A549 (cell line): ENCODE measurements around the gene TMEM35B. TPM values are rescaled to one million over a fixed set of nuclear protein-coding genes. Genes with fewer than 3 reads are reported as not detected.

Experiments used
- ATAC-seq, 2 experiments: fragments of 200-7000 bp in 1 of 2; fragments of >200 bp in 1 of 2; cut with Nextera tagmentation in 1 of 2; cut with Tn5 transposase in 1 of 2; 3 replicates each; pipeline versions ENCODE4 v1.8.0 to v1.9.1; 2018 to 2020; ENCODE audit warnings: mild to moderate bottlenecking in 1 of 2, moderate library complexity in 1 of 2
- CTCF ChIA-PET: fragments of 300-600 bp; sonication (Branson Sonifier 250); formaldehyde crosslinking; extraction: SDS; loops from one replicate; lab custom pipeline; 2021; ENCODE audit warnings: antibody characterized with exemption, inconsistent platforms; lab: Yijun Ruan, JAX
- POLR2A ChIA-PET: fragments of 350-600 bp; formaldehyde crosslinking; extraction: SDS; loops from one replicate; lab custom pipeline; 2021; ENCODE audit warnings: antibody characterized with exemption, inconsistent platforms; lab: Yijun Ruan, JAX
- DNase-seq, 2 experiments: peaks; one replicate each; pipeline versions ENCODE4 v3.0.0 to v3.0.0-alpha.2; 2011 to 2016; ENCODE audit warnings: low read depth in 1 of 2, low spot score in 1 of 2
- FAIRE-seq: peaks from 2 replicates; lab custom pipeline; 2011; peaks lifted over from hg19 to GRCh38; lab: Jason Lieb, UNC
- H3K27ac ChIP-seq, 2 experiments: fragments of >200 bp; sonication (Bioruptor Twin); formaldehyde crosslinking; 3 replicates each; pipeline ENCODE4 v1.5.1; 2016 to 2017
- H3K4me1 ChIP-seq: fragments of >200 bp; sonication (Bioruptor Twin); formaldehyde crosslinking; 3 replicates; pipeline ENCODE4 v1.6.1; 2016
- H3K4me2 ChIP-seq: fragments of >200 bp; sonication (Bioruptor Twin); formaldehyde crosslinking; 3 replicates; pipeline ENCODE4 v1.6.1; 2016
- H3K4me3 ChIP-seq: fragments of >200 bp; sonication (Bioruptor Twin); formaldehyde crosslinking; 3 replicates; pipeline ENCODE4 v1.5.1; 2016
- H3K9me3 ChIP-seq: fragments of >200 bp; sonication (Bioruptor Twin); formaldehyde crosslinking; 3 replicates; pipeline ENCODE4 v1.6.1; 2016
- BHLHE40 ChIP-seq: IDR thresholded peaks from 2 replicates; pipeline ENCODE4 v1.6.1; 2012; ENCODE audit warnings: low read depth, low read length, inconsistent platforms
- CBX2 ChIP-seq: fragments of 200-600 bp; sonication (generic); IDR thresholded peaks from 2 replicates; pipeline ENCODE4 v1.6.1; 2016; ENCODE audit warnings: low read depth, mild to moderate bottlenecking, borderline replicate concordance
- CHD2 ChIP-seq: fragments of 150-350 bp; IDR thresholded peaks from 2 replicates; pipeline ENCODE4 v1.6.1; 2014; ENCODE audit warnings: low read length; ENCODE audit not compliant: partially characterized antibody
- CHD4 ChIP-seq: fragments of 200-600 bp; sonication (generic); IDR thresholded peaks from 2 replicates; pipeline ENCODE4 v1.6.1; 2016; ENCODE audit warnings: antibody characterized with exemption, mild to moderate bottlenecking, borderline replicate concordance
- E2F6 ChIP-seq: IDR thresholded peaks from 2 replicates; pipeline ENCODE4 v1.6.1; 2012; ENCODE audit warnings: low read depth, borderline replicate concordance
- EHF ChIP-seq: fragments of 250-450 bp; sonication (Bioruptor Pico); IDR thresholded peaks from 2 replicates; pipeline ENCODE4 v1.5.0; 2020; ENCODE audit warnings: mild to moderate bottlenecking
- EHMT2 ChIP-seq: fragments of 200-600 bp; sonication (generic); IDR thresholded peaks from 2 replicates; pipeline ENCODE4 v1.6.1; 2016; ENCODE audit warnings: antibody characterized with exemption, low read depth, mild to moderate bottlenecking, moderate library complexity
- EP300 ChIP-seq, 2 experiments: fragments of >200 bp; sonication (Bioruptor Twin); formaldehyde crosslinking; IDR thresholded peaks; 2 replicates in 1 of 2; 3 replicates in 1 of 2; pipeline ENCODE4 v1.6.1; 2016 to 2017
- HOXB13 ChIP-seq: fragments of 250-450 bp; sonication (Bioruptor Pico); IDR thresholded peaks from 2 replicates; pipeline ENCODE4 v1.5.0; 2020; ENCODE audit warnings: low read depth, mild to moderate bottlenecking, moderate library complexity
- JUNB ChIP-seq: fragments of >200 bp; sonication (Bioruptor Twin); formaldehyde crosslinking; IDR thresholded peaks from 2 replicates; pipeline ENCODE4 v1.6.1; 2016
- MAX ChIP-seq: IDR thresholded peaks from 2 replicates; pipeline ENCODE4 v1.6.1; 2012
- MAZ ChIP-seq: fragments of 150-350 bp; IDR thresholded peaks from 2 replicates; pipeline ENCODE4 v1.6.1; 2014; ENCODE audit warnings: antibody characterized with exemption, low read depth, low read length, borderline replicate concordance
- MYC ChIP-seq: IDR thresholded peaks from 2 replicates; pipeline ENCODE4 v1.6.1; 2012; ENCODE audit warnings: mild to moderate bottlenecking, inconsistent platforms, low read length, improper control_type of control experiment, borderline replicate concordance
- PBX3 ChIP-seq: IDR thresholded peaks from 2 replicates; pipeline ENCODE4 v1.6.1; 2012
- RARB ChIP-seq: fragments of 250-450 bp; sonication (Bioruptor Pico); IDR thresholded peaks from 2 replicates; pipeline ENCODE4 v1.8.0; 2021; ENCODE audit warnings: mild to moderate bottlenecking, moderate library complexity
- RCOR1 ChIP-seq: fragments of 150-350 bp; IDR thresholded peaks from 2 replicates; pipeline ENCODE4 v1.6.1; 2014; ENCODE audit warnings: antibody characterized with exemption, low read length, low read depth
- REST ChIP-seq: fragments of 200-600 bp; sonication (generic); IDR thresholded peaks from 2 replicates; pipeline ENCODE4 v1.6.1; 2016; ENCODE audit warnings: antibody characterized with exemption, mild to moderate bottlenecking, moderate library complexity
- SREBF2 ChIP-seq: fragments of 450-650 bp; IDR thresholded peaks from 2 replicates; pipeline ENCODE4 v1.6.1; 2014; ENCODE audit warnings: mild to moderate bottlenecking, moderate library complexity
- TFCP2L1 ChIP-seq: fragments of 250-450 bp; sonication (Bioruptor Pico); IDR thresholded peaks from 2 replicates; pipeline ENCODE4 v1.5.0; 2021; ENCODE audit warnings: mild to moderate bottlenecking
- USF2 ChIP-seq: fragments of 450-650 bp; IDR thresholded peaks from 2 replicates; pipeline ENCODE4 v1.6.1; 2014; ENCODE audit warnings: antibody characterized with exemption
- ZC3H11A ChIP-seq: fragments of 450-650 bp; IDR thresholded peaks from 2 replicates; pipeline ENCODE4 v1.6.1; 2014; ENCODE audit warnings: antibody characterized with exemption, mild to moderate bottlenecking
- WGBS: methylation state at CpG from one replicate; pipeline ENCODE4 v1.1.6; 2017; ENCODE audit errors: missing lambda C conversion rate; 5-methylcytosine and 5-hydroxymethylcytosine counted together
- polyA plus RNA-seq, 4 experiments: library from polyadenylated mRNA; depleted of rRNA in 3 of 4; stranded (reverse); fragments of >200 nt; fragmentation: RNase III in 1 of 4; extraction: RNeasy Plus Mini Kit Qiagen cat#74134 plus additional on column Dnase treatment in 1 of 4; gene quantifications; 2 replicates in 3 of 4; 3 replicates in 1 of 4; pipeline ENCODE4 v1.2.3, GENCODE V29; 2011 to 2017

The TMEM35B gene
- polyA plus RNA-seq, 2 of the 4 experiments (the other 2 are of a cell fraction), result 13.3 to 27.2 TPM

- Histone ChIP-seq H3K27ac (peak overlapping the region; percentile 87 to 98), H3K9me3 (no peaks in the 10 kb centered on the region), H3K4me3 (peak overlapping the region; percentile 59), H3K4me2 (peak overlapping the region; percentile 74), H3K4me1 (peaks cover 8% of the 10 kb centered on the region; the same call in 1 of the 3 replicates)
- ATAC-seq, result peak; percentile 56 to 63
- WGBS, result 13% methylated on average over 4 of the region's 4 CpGs
- TF ChIP-seq EP300 (IDR thresholded peaks at IDR 0.05) (no peak), MAX (no peak), EHMT2 (no peak), RCOR1 (no peak), BHLHE40 (no peak), USF2 (no peak), RARB (CRISPR knock-in tag) (no peak), CBX2 (no peak), MAZ (no peak), CHD2 (no peak), ZC3H11A (no peak), CHD4 (no peak), TFCP2L1 (no peak), E2F6 (no peak), HOXB13 (CRISPR knock-in tag) (no peak)
- CTCF ChIA-PET, result interaction anchor here (1.5 to 2.2 kb wide), 2 partner anchors 9 to 13 kb away, joined by 3 to 6 read pairs; no protein-coding TSS in a partner anchor
- POLR2A ChIA-PET, result interaction anchor here (0.6 to 1.1 kb wide), 4 partner anchors 11 to 198 kb away, joined by 3 to 5 read pairs (median 5); no protein-coding TSS in a partner anchor
- FAIRE-seq, result no peak
- DNase-seq, result no peak
Observed at GRCh38 chr1:34984435-34984792, 733 bp downstream of the TMEM35B start.

GRCh38 chr1:34983700-34984355 is 1.3 kb downstream of the TMEM35B start:
- no peak for FAIRE-seq
- H3K4me3 ChIP-seq, result peak overlapping the region; percentile 59; the same call in 2 of the 3 replicates
- TF ChIP-seq JUNB (no peak), CBX2 (no peak), MYC (no peak), EHF (no peak), REST (no peak), HOXB13 (CRISPR knock-in tag) (no peak), SREBF2 (no peak), MAX (no peak), EP300 (IDR thresholded peaks at IDR 0.05) (no peak), PBX3 (no peak)
- TF ChIP-seq, all 56 proteins: peak for 0
- ATAC-seq (peak in 1 of 2 experiments; percentile 27; a peak in 3 of 6 replicates), DNase-seq (no peak)
- H3K4me2 ChIP-seq, result peak overlapping the region; percentile 74
- POLR2A ChIA-PET, result interaction anchor here (0.7 kb wide), 1 partner anchor 48 kb away, joined by 5 read pairs; no protein-coding TSS in a partner anchor
- peaks cover 8% of the 10 kb centered on the region; the same call in 1 of the 3 replicates for H3K4me1 ChIP-seq
- CTCF ChIA-PET, result interaction anchor here (1.5 to 2.2 kb wide), 2 partner anchors 8 to 12 kb away, joined by 3 to 6 read pairs; no protein-coding TSS in a partner anchor
- WGBS, result 94% methylated on average over 2 of the region's 4 CpGs
- peak overlapping the region; percentile 87 to 98; a peak in 5 of 6 replicates for H3K27ac ChIP-seq
- no peaks in the 10 kb centered on the region for H3K9me3 ChIP-seq
